ENCODE measurements around the gene MUC5B. TPM values are rescaled to one million over a fixed set of nuclear protein-coding genes. Genes with fewer than 3 reads are reported as not detected.

Gene MUC5B
- total RNA-seq, 1 experiment from 2014 or later, result 0.03 TPM

- DNase-seq (ENCODE audit: low read depth), result no peak
Observed at GRCh38 chr11:1230456-1231395, 7.9 kb downstream of the MUC5B start.

- DNase-seq (ENCODE audit: low read depth), result no peak
Observed at GRCh38 chr11:1231396-1232020, 8.6 kb downstream of the MUC5B start.

- DNase-seq (ENCODE audit: low read depth), result no peak
Observed at GRCh38 chr11:1232021-1232882, 9.4 kb downstream of the MUC5B start.

- DNase-seq (ENCODE audit: low read depth), result no peak
Observed at GRCh38 chr11:1232883-1233321, 10.0 kb downstream of the MUC5B start.

- DNase-seq (ENCODE audit: low read depth), result no peak
Observed at GRCh38 chr11:1233351-1234053, 10.6 kb downstream of the MUC5B start.

- DNase-seq (ENCODE audit: low read depth), result no peak
Observed at GRCh38 chr11:1234054-1234720, 11.3 kb downstream of the MUC5B start.

- DNase-seq (ENCODE audit: low read depth), result no peak
Observed at GRCh38 chr11:1234771-1235305, 12.0 kb downstream of the MUC5B start.

- DNase-seq (ENCODE audit: low read depth), result no peak
Observed at GRCh38 chr11:1235306-1235900, 12.5 kb downstream of the MUC5B start.

GRCh38 chr11:1235901-1236315 is 13.0 kb downstream of the MUC5B start:
- DNase-seq (ENCODE audit: low read depth), result no peak

- no peak for DNase-seq (ENCODE audit: low read depth)
Observed at GRCh38 chr11:1236316-1237127, 13.7 kb downstream of the MUC5B start.

- no peak for DNase-seq (ENCODE audit: low read depth)
Observed at GRCh38 chr11:1237128-1237580, 14.3 kb downstream of the MUC5B start.

- no peak for DNase-seq (ENCODE audit: low read depth)
Observed at GRCh38 chr11:1237851-1238250, 15.0 kb downstream of the MUC5B start.

GRCh38 chr11:1238767-1239595 is 16.1 kb downstream of the MUC5B start:
- DNase-seq (ENCODE audit: low read depth), result no peak

- no peak for DNase-seq (ENCODE audit: low read depth)
Observed at GRCh38 chr11:1239596-1240205, 16.8 kb downstream of the MUC5B start.

GRCh38 chr11:1240771-1241170 is 17.9 kb downstream of the MUC5B start:
- no peak for DNase-seq (ENCODE audit: low read depth)

- DNase-seq (ENCODE audit: low read depth), result no peak
Observed at GRCh38 chr11:1241706-1242105, 18.8 kb downstream of the MUC5B start.

GRCh38 chr11:1242289-1242688 is 19.4 kb downstream of the MUC5B start:
- no peak for DNase-seq (ENCODE audit: low read depth)
